ENCODE data around the gene DACH1. TPM values are rescaled to one million over a fixed set of nuclear protein-coding genes. Genes with fewer than 3 reads are reported as not detected.

DACH1 gene
- total and polyA plus RNA-seq, 2 of the 8 experiments (the other 6 are each of a cell fraction or from before 2014, with no cell fraction given), result 0.12 to 0.67 TPM

- no peak overlapping the region for H2BK5ac ChIP-seq (ENCODE audit: low read depth, low read length)
- no peaks in the 10 kb centered on the region for H3K79me2 ChIP-seq (ENCODE audit: control insufficient read depth in 1 of 2, insufficient read depth in 2 of 2, low read length in 2 of 2)
- H3K4me2 ChIP-seq (ENCODE audit: insufficient read depth in 1 of 2, low read depth in 2 of 2, low read length in 2 of 2), result no peak overlapping the region
- no peak overlapping the region for H3K4ac ChIP-seq (replicated peaks; ENCODE audit: insufficient read length, low read depth, low read length)
- no peak overlapping the region for H2AFZ ChIP-seq (ENCODE audit: low read length)
- no peak overlapping the region for H3K56ac ChIP-seq (replicated peaks; ENCODE audit: insufficient read length, low read depth, low read length)
- no peaks in the 10 kb centered on the region for H3K23me2 ChIP-seq (ENCODE audit: low read depth, low read length)
- no peaks in the 10 kb centered on the region for H3K36me3 ChIP-seq (ENCODE audit: control insufficient read depth in 2 of 4, insufficient read depth in 4 of 4, low read length in 3 of 4)
- no peak overlapping the region for H4K5ac ChIP-seq (ENCODE audit: insufficient read length, low read depth, low read length)
- 90% methylated on average over 1 of the region's 1 CpG; no CpG with 5 or more reads in 1 of the 2 experiments for WGBS, 2 experiments (ENCODE audit: extremely low coverage in 1 of 2, insufficient coverage in 1 of 2, insufficient read length in 1 of 2, insufficient replicate concordance in 2 of 2, low coverage in 1 of 2, low lambda C conversion rate in 2 of 2, missing lambda C conversion rate in 1 of 2)
- H3K27me3 ChIP-seq (replicated peaks in 1 of 4; ENCODE audit: control insufficient read depth in 3 of 4, extremely low read depth in 1 of 4, insufficient read depth in 3 of 4, low read length in 3 of 4), result no peaks in the 10 kb centered on the region
- no peak overlapping the region for H2BK120ac ChIP-seq (replicated peaks; ENCODE audit: low read depth, low read length)
- no peak overlapping the region for H2AK5ac ChIP-seq (ENCODE audit: low read depth, low read length)
- ChIA-PET POLR2A (ENCODE audit: partially characterized antibody) (no interaction called here), CTCF (ENCODE audit: partially characterized antibody) (interaction anchor here (1.4 kb wide), 1 partner anchor 177 kb away, joined by 3 read pairs; no protein-coding TSS in a partner anchor)
- no peak overlapping the region for H3K9ac ChIP-seq (replicated peaks in 1 of 4; ENCODE audit: extremely low read depth in 1 of 4, low read depth in 3 of 4, low read length in 3 of 4)
- no peak overlapping the region for H3K23ac ChIP-seq (ENCODE audit: insufficient read length)
- H4K8ac ChIP-seq (ENCODE audit: extremely low read depth, insufficient read depth, low read length), result no peak overlapping the region
- H3K79me1 ChIP-seq (ENCODE audit: low read depth, low read length), result no peaks in the 10 kb centered on the region
- H3K9me3 ChIP-seq (ENCODE audit: insufficient read depth in 2 of 2, low read depth in 1 of 2, low read length in 1 of 2), result no peaks in the 10 kb centered on the region
- H2BK12ac ChIP-seq (ENCODE audit: low read depth, low read length), result no peak overlapping the region
- no peak overlapping the region for H3K18ac ChIP-seq (ENCODE audit: extremely low read depth, low read length)
- no peak overlapping the region for H2BK15ac ChIP-seq (ENCODE audit: low read length)
- no peak overlapping the region for H3K4me3 ChIP-seq (ENCODE audit: extremely low read depth in 1 of 4, insufficient read depth in 2 of 4, low read depth in 3 of 4, low read length in 4 of 4)
- no peak overlapping the region for H2BK20ac ChIP-seq (ENCODE audit: low read length)
- no peak overlapping the region for H4K91ac ChIP-seq (replicated peaks; ENCODE audit: insufficient read length, low read length)
- H4K20me1 ChIP-seq (replicated peaks in 1 of 2; ENCODE audit: control insufficient read depth in 1 of 2, insufficient read depth in 2 of 2, low read length in 2 of 2), result no peaks in the 10 kb centered on the region
- DNase-seq (ENCODE audit: low read depth in 1 of 2, low spot score in 2 of 2), result no peak
- no peak for FAIRE-seq
- H3K14ac ChIP-seq (ENCODE audit: insufficient read length), result no peak overlapping the region
- no peaks in the 10 kb centered on the region; a peak in 1 of 7 replicates for H3K4me1 ChIP-seq (replicated peaks in 1 of 4; ENCODE audit: control insufficient read depth in 3 of 4, insufficient read depth in 4 of 4, low read length in 3 of 4)
- no peak overlapping the region for H3K27ac ChIP-seq (ENCODE audit: low read depth, low read length)
- TF ChIP-seq NANOG (IDR thresholded peaks at IDR 0.05; ENCODE audit: insufficient read depth, low read depth, low read length, poor library complexity, severe bottlenecking) (no peak), TAF1 (IDR thresholded peaks at IDR 0.05; ENCODE audit: low read depth, low read length) (no peak), SIX5 (IDR thresholded peaks at IDR 0.05; ENCODE audit: low read depth, low read length) (no peak), CBX5 (IDR thresholded peaks at IDR 0.05; ENCODE audit: low read depth, low read length) (no peak), CTBP2 (IDR thresholded peaks at IDR 0.05; ENCODE audit: borderline replicate concordance, insufficient read depth, insufficient read length, low read length) (no peak), RXRA (IDR thresholded peaks at IDR 0.05; ENCODE audit: insufficient read depth, low read depth, low read length) (no peak), HDAC2 (IDR thresholded peaks at IDR 0.05; ENCODE audit: borderline replicate concordance in 1 of 2, low read depth in 2 of 2, low read length in 2 of 2) (no peak), RFX5 (IDR thresholded peaks at IDR 0.05; ENCODE audit: borderline replicate concordance, low read depth, low read length) (no peak), SP2 (IDR thresholded peaks at IDR 0.05; ENCODE audit: low read length) (no peak), TAF7 (optimal IDR thresholded peaks at IDR 0.05; ENCODE audit: borderline replicate concordance, low read depth, low read length) (no peak), SP1 (IDR thresholded peaks at IDR 0.05; ENCODE audit: low read depth, low read length) (no peak), FOSL1 (IDR thresholded peaks at IDR 0.05; ENCODE audit: insufficient read depth, low read depth, low read length) (no peak), YY1 (IDR thresholded peaks at IDR 0.05; ENCODE audit: low read depth, low read length) (no peak)
- TF ChIP-seq, protein P1, sequence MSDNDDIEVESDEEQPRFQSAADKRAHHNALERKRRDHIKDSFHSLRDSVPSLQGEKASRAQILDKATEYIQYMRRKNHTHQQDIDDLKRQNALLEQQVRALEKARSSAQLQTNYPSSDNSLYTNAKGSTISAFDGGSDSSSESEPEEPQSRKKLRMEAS (IDR thresholded peaks at IDR 0.05), result no peak
Measured at GRCh38 chr13:71702253-71702652, 164.8 kb downstream of the DACH1 start.

Measured in H1 (cell line).